NCI-H446 (cell line): ENCODE measurements around the gene CTU2.

ENCODE experiments used
- DNase-seq, 2 experiments: peaks; one replicate each; lab custom pipeline; 2025; lab: John Stamatoyannopoulos, UW

Gene CTU2

GRCh38 chr16:88743693-88744576 is 37.6 kb downstream of the CTU2 start:
- DNase-seq: peak in 1 of 2 experiments; percentile 58

- no peak for DNase-seq
These were observed 38.5 kb downstream of the CTU2 start for GRCh38 chr16:88744577-88745521.

GRCh38 chr16:88746506-88746905 is 40.2 kb downstream of the CTU2 start:
- peak in 1 of 2 experiments; percentile 56 for DNase-seq

DNA sequence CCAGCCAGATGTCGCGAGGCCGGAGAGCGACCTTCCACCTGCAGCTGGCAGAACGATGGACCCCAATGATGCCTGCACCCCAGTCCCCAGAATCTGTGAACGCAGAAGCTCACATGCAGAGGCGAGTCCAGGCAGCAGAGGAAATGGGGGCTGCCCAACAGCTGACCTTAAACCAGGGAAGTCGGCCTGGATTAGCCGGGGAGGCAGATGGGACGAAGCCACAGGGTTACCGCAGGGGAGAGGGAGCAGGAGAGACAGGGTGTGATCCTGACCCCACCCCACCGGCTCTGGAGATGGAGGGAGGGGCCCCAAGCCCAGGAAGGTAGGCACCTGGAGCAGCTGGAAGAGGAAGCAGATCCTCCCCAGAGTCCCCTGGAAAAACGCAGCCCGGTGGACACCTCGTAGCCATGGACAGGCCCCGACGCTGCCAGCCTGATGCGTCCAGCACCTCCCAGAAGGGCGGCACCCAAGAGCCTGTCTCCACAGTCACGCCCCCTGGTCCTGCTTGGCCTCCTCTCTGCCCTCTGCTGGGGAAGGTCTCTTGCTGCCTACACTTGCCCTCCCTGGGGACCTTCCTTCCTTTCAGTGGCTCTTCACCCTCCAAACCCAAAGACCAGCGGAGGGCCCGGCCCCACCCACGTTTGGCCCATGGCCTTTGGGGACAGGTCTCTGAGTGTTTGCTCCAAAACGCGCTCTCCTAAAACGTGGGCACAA is 41.4 kb downstream of the CTU2 start:
- DNase-seq: no peak

DNA sequence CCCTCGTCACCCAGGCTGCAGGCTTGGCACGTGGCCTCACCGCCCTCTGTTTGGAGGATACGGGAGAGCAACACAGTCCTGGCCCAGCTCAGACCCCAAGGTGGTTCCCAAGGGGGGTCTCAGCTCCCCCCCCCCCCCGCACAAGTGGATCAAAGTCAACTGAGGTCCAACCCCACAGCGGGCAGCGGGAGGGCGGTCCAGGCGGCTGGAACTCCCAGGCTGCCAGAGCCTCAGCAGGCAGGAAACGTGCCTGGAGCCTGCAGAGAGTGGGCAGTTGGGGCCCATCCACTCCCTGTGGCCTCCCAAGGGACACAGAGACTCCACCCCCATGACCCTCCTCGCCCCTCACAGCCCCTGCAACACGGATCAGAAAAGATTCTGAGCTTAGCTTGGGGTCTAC is 42.1 kb downstream of the CTU2 start:
- no peak for DNase-seq

DNA sequence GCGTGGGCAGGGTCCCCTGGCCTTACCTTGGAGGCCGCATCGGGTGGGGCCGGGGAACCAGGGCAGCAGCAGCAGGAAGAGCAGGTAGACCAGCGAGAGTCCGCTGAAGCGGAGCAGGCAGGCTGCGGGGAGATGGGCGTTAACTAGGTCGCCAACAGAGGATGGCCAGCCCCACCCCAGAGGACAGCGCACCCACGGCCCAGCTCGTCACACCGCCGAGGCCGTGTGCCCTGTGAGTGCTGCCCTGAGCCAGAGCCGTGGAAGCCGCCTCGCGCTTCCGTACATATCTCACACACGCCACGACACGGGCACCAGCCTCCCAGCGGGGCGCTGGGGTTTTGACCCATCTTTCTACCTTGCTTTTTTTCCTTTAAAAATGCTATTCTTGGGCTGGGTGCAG is 43.1 kb downstream of the CTU2 start:
- DNase-seq: no peak

- DNase-seq: peak in 1 of 2 experiments; percentile 60
These were observed 44.6 kb downstream of the CTU2 start for GRCh38 chr16:88750854-88751253.

- no peak for DNase-seq
These were observed 46.2 kb downstream of the CTU2 start for GRCh38 chr16:88752386-88753002.

GRCh38 chr16:88753191-88753590 is 46.9 kb downstream of the CTU2 start:
- DNase-seq: no peak

DNA sequence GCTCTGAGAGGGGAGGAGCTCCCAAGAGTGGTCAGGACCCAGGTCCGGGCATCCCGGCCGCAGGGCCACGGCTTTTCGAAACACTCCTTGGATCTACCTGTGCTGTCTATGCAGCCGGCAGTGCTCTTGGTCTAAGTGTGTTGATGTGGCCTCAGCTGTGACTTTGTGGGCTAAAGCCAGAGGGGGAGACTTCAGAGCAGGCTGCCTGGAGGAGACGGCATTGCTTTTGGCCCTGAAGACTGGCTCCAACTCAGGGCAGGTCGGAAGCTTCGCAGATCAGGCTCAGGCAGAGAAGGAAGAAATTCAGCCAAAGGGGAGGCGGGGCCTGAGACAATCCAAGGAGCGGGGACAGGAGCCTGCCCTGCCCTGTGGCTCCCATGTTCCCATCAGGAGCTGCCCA is 47.3 kb downstream of the CTU2 start:
- DNase-seq: no peak

GRCh38 chr16:88754109-88754911 is 48.0 kb downstream of the CTU2 start:
- DNase-seq: no peak

DNA sequence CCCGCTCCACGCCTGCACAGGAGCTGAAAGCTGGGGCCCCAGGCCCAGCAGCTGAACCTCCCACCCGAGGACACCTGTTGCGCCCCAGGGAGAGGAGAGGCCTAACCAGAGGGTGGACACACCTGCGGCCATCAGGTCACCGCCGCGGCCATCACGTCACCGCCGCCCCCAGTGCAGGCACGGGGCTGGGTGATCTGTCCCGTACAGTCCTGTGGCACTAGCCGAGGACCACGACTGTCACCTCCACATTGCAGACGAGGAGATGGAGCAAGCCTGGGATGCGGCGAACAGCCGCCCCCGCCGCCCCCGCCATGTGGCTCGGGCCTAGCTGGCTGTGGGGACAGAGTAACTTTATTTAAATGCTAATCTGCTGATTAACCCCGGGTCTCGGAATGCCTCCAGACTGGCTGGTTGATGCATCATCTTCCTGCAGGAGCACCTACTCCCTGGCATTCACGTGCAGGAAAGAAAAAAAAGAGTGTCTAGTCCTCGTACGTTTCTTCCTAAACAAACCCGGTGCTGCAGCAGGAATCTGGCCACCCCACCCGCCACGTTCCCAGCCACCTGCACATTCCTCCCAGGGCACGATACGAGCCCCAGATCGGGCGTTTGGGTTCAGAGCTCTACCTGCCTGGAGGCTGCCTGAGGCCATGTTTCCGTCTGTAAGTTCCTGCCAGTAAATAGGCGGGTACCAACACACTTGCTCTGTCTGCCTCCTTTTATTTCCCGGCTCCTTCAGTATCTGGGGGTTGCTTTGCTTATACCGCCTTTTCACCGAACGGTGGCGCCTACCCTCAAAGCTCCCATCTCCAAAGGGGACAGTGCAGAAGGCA is 48.8 kb downstream of the CTU2 start:
- no peak for DNase-seq

- no peak for DNase-seq
These were observed 49.6 kb downstream of the CTU2 start for GRCh38 chr16:88755745-88756443.

DNA sequence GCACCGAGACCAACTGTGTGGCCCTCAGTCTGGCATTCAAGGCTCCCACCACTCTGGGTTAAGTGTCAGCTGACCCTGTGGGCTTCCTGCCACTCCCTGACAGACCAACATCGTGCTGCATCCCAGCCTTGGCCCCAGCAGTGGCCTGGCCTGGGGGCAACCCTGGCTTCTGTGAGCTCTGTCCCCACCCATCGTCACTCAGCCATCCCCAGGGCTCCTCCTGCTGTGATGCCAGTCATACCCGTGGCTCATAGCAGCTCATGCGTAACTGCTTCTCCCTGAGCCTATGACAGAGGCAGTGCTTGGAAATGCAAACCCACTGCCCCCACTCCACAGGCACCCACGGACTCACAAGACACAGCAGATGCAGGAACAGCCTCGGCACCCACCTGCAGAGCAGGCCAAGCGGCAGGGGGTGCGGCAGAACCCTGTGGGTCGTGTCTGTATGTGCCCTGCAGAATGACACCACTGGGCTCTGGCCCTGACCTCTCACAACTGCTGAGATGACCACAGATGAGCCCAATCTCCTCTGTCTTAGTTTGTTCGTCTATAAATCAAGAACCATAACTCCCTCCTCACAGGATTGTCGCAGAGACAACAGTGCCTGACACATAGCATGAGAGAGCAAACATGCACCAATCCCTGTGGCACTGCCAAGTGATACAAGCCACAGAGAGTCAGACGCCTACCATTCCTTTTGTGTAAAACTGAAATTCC is 52.1 kb downstream of the CTU2 start:
- no peak for DNase-seq

DNA sequence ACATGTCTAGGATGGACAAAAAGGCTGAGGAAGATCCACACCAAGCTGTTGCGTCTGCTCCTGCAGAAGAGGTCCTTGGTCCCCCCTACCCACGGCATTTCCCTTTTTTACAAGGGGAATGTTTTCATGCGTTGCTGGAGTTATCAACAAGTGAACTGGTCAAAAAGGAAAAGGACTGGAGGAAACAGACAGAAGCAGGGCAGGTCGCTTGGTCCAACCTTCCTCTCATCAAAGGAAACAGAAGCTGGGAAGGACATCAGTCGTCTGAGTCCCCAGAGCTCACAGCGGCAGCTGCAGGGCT is 52.6 kb downstream of the CTU2 start:
- DNase-seq: no peak

GRCh38 chr16:88759245-88759975 is 53.1 kb downstream of the CTU2 start:
- DNase-seq: no peak

- no peak for DNase-seq
These were observed 53.7 kb downstream of the CTU2 start for GRCh38 chr16:88759976-88760350.
